Loucy (cell line): ENCODE results near the gene MAP7D1.
A peak's percentile ranks its signal among the peaks of the same experiment; 100 is the strongest.

Experiments used
- H2AFZ ChIP-seq: fragments of 200-600 bp; sonication (generic); 2 replicates; pipeline ENCODE4 v1.6.0; 2016; ENCODE audit warnings: antibody characterized with exemption, mild to moderate bottlenecking, low read length, moderate library complexity
- H3F3A ChIP-seq: fragments of 200-600 bp; 2 replicates; pipeline ENCODE4 v1.6.0; 2016; ENCODE audit warnings: antibody characterized with exemption, low read depth, mild to moderate bottlenecking
- H3K27me3 ChIP-seq: fragments of 200-600 bp; sonication (generic); 2 replicates; pipeline ENCODE4 v1.6.1; 2014; ENCODE audit warnings: low read length, mild to moderate bottlenecking; ENCODE audit not compliant: insufficient read depth, poor library complexity, severe bottlenecking
- H3K36me3 ChIP-seq: fragments of 200-600 bp; sonication (generic); 2 replicates; pipeline ENCODE4 v1.6.1; 2016; ENCODE audit warnings: low read length; ENCODE audit not compliant: insufficient read depth
- H3K4me1 ChIP-seq: fragments of 200-600 bp; sonication (generic); 2 replicates; pipeline ENCODE4 v1.5.1; 2014; ENCODE audit warnings: low read length, mild to moderate bottlenecking; ENCODE audit not compliant: insufficient read depth, poor library complexity, severe bottlenecking
- H3K4me2 ChIP-seq: fragments of 200-600 bp; sonication (generic); 2 replicates; pipeline ENCODE4 v1.6.0; 2014; ENCODE audit warnings: antibody characterized with exemption, low read length, low read depth, mild to moderate bottlenecking; ENCODE audit not compliant: poor library complexity, severe bottlenecking
- H3K4me3 ChIP-seq: fragments of 200-600 bp; sonication (generic); 2 replicates; pipeline ENCODE4 v1.5.1; 2014; ENCODE audit warnings: low read length, mild to moderate bottlenecking, mixed read lengths; ENCODE audit not compliant: poor library complexity, severe bottlenecking
- H3K79me2 ChIP-seq: fragments of 200-600 bp; sonication (generic); 2 replicates; pipeline ENCODE4 v1.6.1; 2014; ENCODE audit warnings: low read length; ENCODE audit not compliant: insufficient read depth
- H3K9ac ChIP-seq: fragments of 200-600 bp; sonication (generic); 2 replicates; pipeline ENCODE4 v1.6.0; 2014; ENCODE audit warnings: mild to moderate bottlenecking, low read depth, low read length, moderate library complexity; ENCODE audit not compliant: poor library complexity, severe bottlenecking
- H3K9me2 ChIP-seq: fragments of 200-600 bp; sonication (generic); replicated peaks from 2 replicates; pipeline ENCODE4 v1.6.1; 2016; ENCODE audit warnings: low read depth, low read length, mixed read lengths
- H3K9me3 ChIP-seq: fragments of 200-600 bp; sonication (generic); 2 replicates; pipeline ENCODE4 v1.6.1; 2014; ENCODE audit warnings: mild to moderate bottlenecking, antibody characterized with exemption, low read length, low read depth; ENCODE audit not compliant: insufficient read depth
- H4K20me1 ChIP-seq: fragments of 200-600 bp; sonication (generic); 2 replicates; pipeline ENCODE4 v1.6.0; 2014; ENCODE audit warnings: antibody characterized with exemption, low read length, mild to moderate bottlenecking; ENCODE audit not compliant: insufficient read depth, poor library complexity, severe bottlenecking
- EZH2phosphoT487 ChIP-seq: fragments of 200-600 bp; IDR thresholded peaks from 2 replicates; pipeline ENCODE4 v1.6.1; 2018; ENCODE audit warnings: antibody characterized with exemption, mild to moderate bottlenecking, moderate library complexity, borderline replicate concordance
- TF ChIP-seq, protein P1 (sequence below): fragments of 200-600 bp; sonication (generic); conservative IDR thresholded peaks from 2 replicates; pipeline ENCODE4 v1.5.1; 2014; ENCODE audit warnings: mild to moderate bottlenecking, antibody characterized with exemption, low read length

Gene MAP7D1

DNA sequence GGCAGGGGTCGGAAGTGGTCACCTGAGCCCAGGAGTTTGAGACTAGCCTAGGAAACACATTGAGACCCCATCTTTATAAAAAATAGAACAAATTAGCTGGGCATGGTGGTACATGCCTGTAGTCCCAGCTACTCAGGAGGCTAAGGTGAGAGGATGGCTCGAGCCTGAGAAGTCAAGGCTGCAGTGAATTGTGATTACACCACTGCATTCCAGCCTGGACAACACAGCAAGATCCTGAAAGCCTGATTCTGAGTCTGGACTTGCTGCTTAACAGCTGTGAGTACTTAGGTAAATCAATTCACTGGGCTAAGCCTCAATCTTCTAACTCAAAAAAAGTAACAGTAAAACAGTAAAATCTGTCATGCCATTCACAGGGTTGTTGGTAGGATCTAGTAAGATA lies 11.5 kb upstream of the MAP7D1 start:
- Histone ChIP-seq H3K27me3 (no peaks in the 10 kb centered on the region), H3K9me2 (no peaks in the 10 kb centered on the region), H3K9me3 (no peaks in the 10 kb centered on the region), H4K20me1 (no peaks in the 10 kb centered on the region), H3K4me3 (no peak overlapping the region), H3K36me3 (peaks cover 5% of the 10 kb centered on the region; the same call in 1 of the 2 replicates), H3F3A (no peaks in the 10 kb centered on the region), H2AFZ (no peak overlapping the region), H3K4me1 (peaks cover 13% of the 10 kb centered on the region), H3K4me2 (no peak overlapping the region), H3K9ac (no peak overlapping the region), H3K79me2 (peaks cover 26% of the 10 kb centered on the region)
- TF ChIP-seq, protein P1, sequence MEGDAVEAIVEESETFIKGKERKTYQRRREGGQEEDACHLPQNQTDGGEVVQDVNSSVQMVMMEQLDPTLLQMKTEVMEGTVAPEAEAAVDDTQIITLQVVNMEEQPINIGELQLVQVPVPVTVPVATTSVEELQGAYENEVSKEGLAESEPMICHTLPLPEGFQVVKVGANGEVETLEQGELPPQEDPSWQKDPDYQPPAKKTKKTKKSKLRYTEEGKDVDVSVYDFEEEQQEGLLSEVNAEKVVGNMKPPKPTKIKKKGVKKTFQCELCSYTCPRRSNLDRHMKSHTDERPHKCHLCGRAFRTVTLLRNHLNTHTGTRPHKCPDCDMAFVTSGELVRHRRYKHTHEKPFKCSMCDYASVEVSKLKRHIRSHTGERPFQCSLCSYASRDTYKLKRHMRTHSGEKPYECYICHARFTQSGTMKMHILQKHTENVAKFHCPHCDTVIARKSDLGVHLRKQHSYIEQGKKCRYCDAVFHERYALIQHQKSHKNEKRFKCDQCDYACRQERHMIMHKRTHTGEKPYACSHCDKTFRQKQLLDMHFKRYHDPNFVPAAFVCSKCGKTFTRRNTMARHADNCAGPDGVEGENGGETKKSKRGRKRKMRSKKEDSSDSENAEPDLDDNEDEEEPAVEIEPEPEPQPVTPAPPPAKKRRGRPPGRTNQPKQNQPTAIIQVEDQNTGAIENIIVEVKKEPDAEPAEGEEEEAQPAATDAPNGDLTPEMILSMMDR, result no peak
- no peak for TF ChIP-seq EZH2phosphoT487

DNA sequence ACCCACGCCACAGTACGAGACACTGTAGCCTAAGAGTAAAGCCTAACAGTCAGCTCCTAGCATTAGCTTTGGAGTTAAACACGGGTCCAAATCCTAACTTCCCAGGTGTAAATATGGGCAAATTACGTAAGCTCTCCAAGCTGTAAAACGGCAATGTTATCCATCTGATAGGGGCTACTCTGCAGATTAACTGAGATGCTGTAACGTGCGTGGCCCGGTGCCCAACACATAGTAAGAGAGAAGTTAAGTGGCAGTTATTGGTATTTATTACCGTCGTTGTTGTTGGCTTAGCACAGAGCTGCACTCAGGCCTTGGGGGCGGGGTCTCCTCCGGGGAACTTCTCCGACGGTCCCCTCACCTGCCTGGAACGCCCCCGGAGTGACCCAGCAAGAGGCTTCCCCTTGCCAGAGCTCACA lies 7.1 kb upstream of the MAP7D1 start:
- Histone ChIP-seq H3K36me3 (no peaks in the 10 kb centered on the region), H3K4me2 (peak overlapping the region; percentile 73), H4K20me1 (no peaks in the 10 kb centered on the region), H3K79me2 (peaks cover 17% of the 10 kb centered on the region), H3K9me3 (no peaks in the 10 kb centered on the region), H3K9ac (peak overlapping the region; percentile 87), H3K9me2 (no peaks in the 10 kb centered on the region), H3F3A (peaks cover 4% of the 10 kb centered on the region; the same call in 1 of the 2 replicates), H3K4me1 (peaks cover 33% of the 10 kb centered on the region), H3K27me3 (no peaks in the 10 kb centered on the region), H3K4me3 (peak overlapping the region; percentile 89), H2AFZ (peak overlapping the region; percentile 83)
- no peak for TF ChIP-seq EZH2phosphoT487
- TF ChIP-seq, protein P1, result no peak

DNA sequence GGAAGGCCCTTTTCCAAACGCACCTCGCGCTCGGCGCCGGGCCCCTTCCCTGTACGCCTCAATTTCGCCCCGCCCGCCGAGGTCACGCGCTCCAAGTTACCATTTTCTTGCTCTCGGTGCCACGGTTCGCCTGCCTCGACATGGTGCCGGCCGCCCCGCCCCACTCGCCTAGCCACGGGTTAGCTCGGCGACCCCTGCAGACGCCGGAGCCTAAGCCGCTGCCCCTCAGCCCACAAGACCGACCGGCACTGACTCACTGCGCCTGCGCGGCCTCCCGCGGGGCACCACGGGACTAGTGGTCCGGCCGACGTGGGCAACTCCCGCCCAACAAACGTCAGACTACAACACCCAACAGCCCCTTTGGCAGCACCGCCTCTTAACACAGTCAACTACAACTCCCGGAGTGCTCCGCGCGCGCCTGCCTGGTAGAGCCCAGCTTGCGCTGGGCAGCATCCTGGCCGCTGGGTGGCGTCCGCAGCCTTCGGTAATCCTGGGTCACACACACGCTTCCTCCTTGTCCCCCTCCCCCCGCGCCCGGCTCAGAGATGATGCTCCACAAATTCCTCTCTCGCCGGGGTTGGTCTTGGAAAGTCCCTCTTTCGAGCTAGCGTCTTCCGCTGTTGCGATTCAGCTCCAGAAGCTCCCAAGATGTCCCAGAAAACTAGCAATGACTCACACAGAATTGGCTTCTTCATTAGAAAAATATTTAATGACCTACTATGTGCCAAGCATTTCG lies 6.6 kb upstream of the MAP7D1 start, which contains the start of gene TRAPPC3:
TSS of gene TRAPPC3 (minus strand) at position 250 of the 736 bp plus-strand sequence. CDS start at position 142, 108 bp downstream.
- Histone ChIP-seq H3K79me2 (peaks cover 17% of the 10 kb centered on the region), H3K9me2 (no peaks in the 10 kb centered on the region), H4K20me1 (no peaks in the 10 kb centered on the region), H3F3A (peaks cover 4% of the 10 kb centered on the region; the same call in 1 of the 2 replicates), H3K9ac (peak within 1 kb of the TSS; percentile 87), H3K27me3 (no peaks in the 10 kb centered on the region), H3K4me2 (peak within 1 kb of the TSS; percentile 74), H3K4me3 (peak within 1 kb of the TSS; percentile 89), H3K9me3 (no peaks in the 10 kb centered on the region), H3K36me3 (no peaks in the 10 kb centered on the region), H3K4me1 (peaks cover 33% of the 10 kb centered on the region), H2AFZ (peak within 1 kb of the TSS; percentile 83)
- TF ChIP-seq, protein P1, result peak; percentile 91
- no peak for TF ChIP-seq EZH2phosphoT487
